HEK293T (cell line): ENCODE data around the gene LRRC8B.

Source experiments
- ARNT ChIP-seq: fragments of 450-650 bp; IDR thresholded peaks from 2 replicates; pipeline ENCODE4 v1.6.1; 2017; ENCODE audit warnings: mild to moderate bottlenecking
- ELF4 ChIP-seq: fragments of 450-650 bp; IDR thresholded peaks from 2 replicates; pipeline ENCODE4 v1.6.1; 2017; ENCODE audit warnings: antibody characterized with exemption
- FOXK2 ChIP-seq: fragments of 450-650 bp; IDR thresholded peaks from 2 replicates; pipeline ENCODE4 v1.6.1; 2016; ENCODE audit warnings: mild to moderate bottlenecking
- FOXM1 ChIP-seq: fragments of 450-650 bp; IDR thresholded peaks from 2 replicates; pipeline ENCODE4 v1.6.1; 2017; ENCODE audit warnings: mild to moderate bottlenecking, borderline replicate concordance
- SP1 ChIP-seq: fragments of 450-650 bp; IDR thresholded peaks from 2 replicates; pipeline ENCODE4 v1.6.1; 2017

GRCh38 chr1:89523572-89524368 lies 859 bp upstream of the LRRC8B start:
- TF ChIP-seq ARNT (no peak), FOXK2 (no peak), FOXM1 (no peak), ELF4 (no peak), SP1 (no peak)
